ENCODE measurements around the gene PPP1R18.

The PPP1R18 gene

DNA sequence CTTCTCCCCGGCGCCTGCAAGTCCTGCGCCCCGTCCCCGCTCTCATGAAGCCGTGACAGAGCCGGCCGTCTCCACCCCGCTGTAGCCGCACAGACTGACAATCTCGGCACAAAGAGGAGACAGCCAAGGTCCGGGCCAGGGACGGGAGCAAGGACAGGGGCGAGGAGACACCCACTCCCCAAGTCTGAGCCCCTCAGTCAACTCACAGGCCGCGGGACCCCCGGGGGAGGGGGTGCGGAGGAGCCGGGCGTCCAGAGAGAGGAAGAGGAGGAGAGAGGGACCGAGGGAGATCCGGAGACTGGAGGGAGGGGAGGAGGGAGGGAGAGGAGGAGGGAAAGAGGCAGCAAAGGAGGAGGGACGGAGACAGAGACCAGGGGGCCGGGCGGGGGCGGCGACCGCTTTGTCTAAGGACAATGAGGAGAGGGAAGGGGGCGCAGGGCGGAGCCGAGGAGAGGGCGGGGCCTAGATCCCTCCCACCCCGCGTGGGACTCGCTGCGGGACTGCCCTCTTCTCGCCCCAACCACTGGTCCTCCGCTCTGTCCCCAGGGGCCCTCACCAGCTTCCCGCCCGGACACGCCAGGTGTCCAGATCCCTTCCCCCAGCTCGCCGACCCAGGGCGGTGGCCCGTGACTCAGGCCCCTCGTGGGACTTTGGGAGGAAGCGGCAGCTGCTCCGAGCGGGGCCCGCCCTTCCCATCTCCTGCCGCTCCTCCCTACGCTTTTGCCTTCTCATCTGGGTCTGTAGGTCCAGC, 638 bp upstream of the PPP1R18 start:
- TF ChIP-seq CTCF (conservative IDR thresholded peaks at IDR 0.05; ENCODE audit: control insufficient read depth, insufficient read depth, low read depth, low read length): no peak
- peak overlapping the region; percentile 92 for H3K4me3 ChIP-seq (ENCODE audit: control insufficient read depth, low read depth, low read length)
- DNase-seq (ENCODE audit: low read depth): peak; percentile 98

DNA sequence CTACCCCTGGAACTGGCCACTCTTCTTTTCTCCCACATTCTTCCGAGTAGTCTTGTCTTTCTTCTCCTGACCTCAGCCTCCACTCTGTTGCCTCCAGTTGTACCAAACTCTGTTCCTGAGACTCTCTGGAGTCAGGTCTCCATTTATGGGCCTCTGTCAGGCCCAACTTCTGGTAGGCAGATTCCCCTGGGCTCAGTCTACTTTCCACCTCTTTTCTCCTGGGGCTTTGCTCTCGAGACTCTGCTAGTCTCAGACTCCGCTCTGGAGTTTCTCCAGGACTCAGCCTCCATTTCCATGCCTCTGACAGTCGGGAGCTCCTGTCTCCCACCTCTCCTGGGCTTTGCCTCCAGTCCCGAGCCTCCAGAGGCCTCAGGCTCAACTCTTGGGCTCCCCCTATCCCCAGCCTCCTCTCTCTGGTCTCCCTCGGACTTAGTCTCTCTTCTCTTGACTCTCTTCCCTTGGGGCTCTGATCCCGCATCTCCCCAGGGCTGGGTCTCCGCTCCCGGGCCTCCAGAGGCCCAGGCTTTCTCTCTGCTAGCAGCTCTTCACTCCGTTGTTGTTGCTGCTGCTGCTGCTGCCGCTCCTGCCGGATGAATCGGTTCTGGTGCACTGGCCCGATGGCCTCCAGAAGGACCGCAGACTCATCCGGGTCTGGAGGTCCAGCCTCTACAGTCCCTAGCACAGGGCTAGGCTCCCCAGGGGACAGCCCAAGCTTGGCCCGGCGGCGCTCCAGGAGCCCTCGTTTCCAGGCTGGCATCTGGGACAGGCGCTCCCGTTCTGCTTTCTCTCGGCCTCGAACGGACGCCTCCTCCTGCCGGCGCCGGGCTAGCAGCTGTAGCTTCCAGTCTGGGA, 1.1 kb downstream of the PPP1R18 start:
- peak; percentile 33 for TF ChIP-seq CTCF (conservative IDR thresholded peaks at IDR 0.05; ENCODE audit: control insufficient read depth, insufficient read depth, low read depth, low read length)
- peak overlapping the region; percentile 92 for H3K4me3 ChIP-seq (ENCODE audit: control insufficient read depth, low read depth, low read length)
- DNase-seq (ENCODE audit: low read depth): peak; percentile 44

- H3K4me3 ChIP-seq (ENCODE audit: control insufficient read depth, low read depth, low read length): peak overlapping the region; percentile 92
- TF ChIP-seq CTCF (conservative IDR thresholded peaks at IDR 0.05; ENCODE audit: control insufficient read depth, insufficient read depth, low read depth, low read length): no peak
- peak; percentile 44 for DNase-seq (ENCODE audit: low read depth)
Measured at GRCh38 chr6:30684386-30685156, 1.9 kb downstream of the PPP1R18 start.

GRCh38 chr6:30683980-30684338, 2.5 kb downstream of the PPP1R18 start:
- no peak for DNase-seq (ENCODE audit: low read depth)
- no peak for TF ChIP-seq CTCF (conservative IDR thresholded peaks at IDR 0.05; ENCODE audit: control insufficient read depth, insufficient read depth, low read depth, low read length)
- peak overlapping the region; percentile 92 for H3K4me3 ChIP-seq (ENCODE audit: control insufficient read depth, low read depth, low read length)

DNA sequence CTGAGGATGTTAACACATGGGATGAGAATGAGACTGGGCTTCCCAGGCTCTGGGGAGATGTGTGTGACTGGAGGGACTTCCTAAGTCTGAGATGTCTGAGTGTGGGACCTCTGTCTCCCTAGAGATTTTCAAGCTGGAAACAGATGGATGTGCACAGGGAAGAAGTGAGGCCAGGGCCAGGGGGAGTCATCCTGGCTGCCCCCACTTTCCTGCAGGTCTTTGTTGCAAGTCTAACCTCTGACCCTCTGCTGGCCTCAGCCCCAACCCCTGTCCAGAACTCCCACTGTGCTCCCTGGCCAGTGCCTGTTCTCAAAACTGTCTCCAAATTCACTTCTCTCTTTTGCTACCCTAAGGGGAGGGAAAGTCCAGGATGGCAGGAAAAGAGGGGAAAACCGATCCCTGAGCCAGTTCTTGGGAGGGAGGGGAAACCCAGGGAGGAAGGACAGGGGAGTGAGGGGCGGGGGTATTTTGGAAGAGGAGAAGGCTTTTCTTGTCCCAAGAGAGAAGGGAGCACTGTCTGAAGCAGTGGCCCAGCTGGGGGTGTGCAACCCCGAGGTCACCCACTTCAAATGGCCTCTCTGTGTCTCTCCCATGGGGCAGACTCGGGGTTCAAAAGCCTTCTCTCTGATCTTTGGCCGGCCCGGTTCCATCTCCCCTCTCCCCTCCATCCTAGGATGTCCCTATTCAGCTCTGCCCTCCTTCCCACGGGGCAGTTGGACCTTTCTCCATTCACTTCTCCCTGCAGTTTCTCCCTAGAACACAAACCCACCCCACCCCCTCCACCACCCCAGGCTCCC, 3.1 kb downstream of the PPP1R18 start:
- H3K4me3 ChIP-seq (ENCODE audit: control insufficient read depth, low read depth, low read length): peak overlapping the region; percentile 92
- no peak for DNase-seq (ENCODE audit: low read depth)
- no peak for TF ChIP-seq CTCF (conservative IDR thresholded peaks at IDR 0.05; ENCODE audit: control insufficient read depth, insufficient read depth, low read depth, low read length)
